ENCODE measurements around the gene GABRG3.

GABRG3 gene

DNA sequence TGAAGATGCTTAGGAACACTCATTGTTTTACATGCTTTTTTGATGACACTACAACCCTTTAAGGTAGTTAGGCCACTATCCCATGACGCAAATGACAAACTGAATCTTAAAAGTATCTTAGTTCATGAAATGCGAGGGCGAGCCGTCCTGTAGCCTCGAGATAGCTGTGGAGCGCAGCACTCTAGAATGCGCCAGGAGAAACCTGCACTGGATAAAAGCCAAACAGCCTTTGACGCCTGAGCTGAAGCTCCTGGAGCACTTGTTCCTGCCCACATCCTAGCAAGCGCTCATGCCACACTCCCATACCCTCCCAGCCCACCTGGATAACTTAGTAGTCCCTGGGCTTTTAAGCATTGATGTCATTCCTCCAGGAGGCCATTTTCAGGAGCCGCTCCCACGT lies 516.9 kb downstream of the GABRG3 start:
- H3K4me3 Mint-ChIP-seq, result no peak overlapping the region
- H3K9me3 Mint-ChIP-seq, result peaks cover 22% of the 10 kb centered on the region
- H3K36me3 Mint-ChIP-seq, result no peaks in the 10 kb centered on the region
- DNase-seq, result no peak
- no peaks in the 10 kb centered on the region for H3K27me3 Mint-ChIP-seq
- no peak overlapping the region for H3K27ac Mint-ChIP-seq
- CTCF ChIA-PET, result no interaction called here
- no peaks in the 10 kb centered on the region for H3K4me1 Mint-ChIP-seq

DNA sequence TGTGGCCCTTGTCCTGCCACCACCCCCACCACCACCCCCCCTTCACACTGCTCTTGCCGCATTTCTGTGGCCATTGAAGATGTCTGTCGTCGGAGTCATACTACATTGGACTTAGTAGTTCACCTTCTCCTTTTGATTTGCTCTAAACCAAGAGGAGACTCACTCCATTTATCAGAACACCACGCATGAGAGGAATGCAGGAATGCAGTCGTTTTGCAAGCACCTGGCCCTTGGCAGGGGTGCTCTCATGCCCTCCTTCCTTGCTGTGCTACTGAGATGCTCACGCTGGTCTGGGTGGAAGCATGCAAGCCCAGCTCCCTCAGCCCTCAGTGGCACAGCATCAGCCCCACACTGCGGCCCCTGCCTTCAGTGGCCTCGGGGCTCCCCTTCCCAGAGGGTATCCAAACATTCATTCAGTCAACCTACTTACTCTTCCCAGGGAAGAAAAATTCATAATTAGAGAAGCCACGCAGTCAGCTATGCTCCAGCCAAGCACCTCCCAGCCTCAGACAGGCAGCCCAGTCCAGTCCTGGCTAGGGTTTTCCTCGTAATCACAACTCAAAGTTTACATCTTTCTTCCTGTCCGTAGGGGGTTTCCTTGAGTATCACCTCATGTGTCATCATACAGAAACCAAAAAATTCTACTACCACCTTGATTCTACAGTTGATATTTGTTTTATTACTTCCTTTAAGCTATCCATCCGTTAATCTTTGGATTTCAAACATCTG lies 520.0 kb downstream of the GABRG3 start:
- DNase-seq, result no peak
- Mint-ChIP-seq H3K36me3 (no peaks in the 10 kb centered on the region), H3K9me3 (peaks cover 11% of the 10 kb centered on the region), H3K4me1 (no peaks in the 10 kb centered on the region), H3K27ac (no peak overlapping the region), H3K4me3 (no peak overlapping the region), H3K27me3 (no peaks in the 10 kb centered on the region)
- CTCF ChIA-PET, result no interaction called here

DNA sequence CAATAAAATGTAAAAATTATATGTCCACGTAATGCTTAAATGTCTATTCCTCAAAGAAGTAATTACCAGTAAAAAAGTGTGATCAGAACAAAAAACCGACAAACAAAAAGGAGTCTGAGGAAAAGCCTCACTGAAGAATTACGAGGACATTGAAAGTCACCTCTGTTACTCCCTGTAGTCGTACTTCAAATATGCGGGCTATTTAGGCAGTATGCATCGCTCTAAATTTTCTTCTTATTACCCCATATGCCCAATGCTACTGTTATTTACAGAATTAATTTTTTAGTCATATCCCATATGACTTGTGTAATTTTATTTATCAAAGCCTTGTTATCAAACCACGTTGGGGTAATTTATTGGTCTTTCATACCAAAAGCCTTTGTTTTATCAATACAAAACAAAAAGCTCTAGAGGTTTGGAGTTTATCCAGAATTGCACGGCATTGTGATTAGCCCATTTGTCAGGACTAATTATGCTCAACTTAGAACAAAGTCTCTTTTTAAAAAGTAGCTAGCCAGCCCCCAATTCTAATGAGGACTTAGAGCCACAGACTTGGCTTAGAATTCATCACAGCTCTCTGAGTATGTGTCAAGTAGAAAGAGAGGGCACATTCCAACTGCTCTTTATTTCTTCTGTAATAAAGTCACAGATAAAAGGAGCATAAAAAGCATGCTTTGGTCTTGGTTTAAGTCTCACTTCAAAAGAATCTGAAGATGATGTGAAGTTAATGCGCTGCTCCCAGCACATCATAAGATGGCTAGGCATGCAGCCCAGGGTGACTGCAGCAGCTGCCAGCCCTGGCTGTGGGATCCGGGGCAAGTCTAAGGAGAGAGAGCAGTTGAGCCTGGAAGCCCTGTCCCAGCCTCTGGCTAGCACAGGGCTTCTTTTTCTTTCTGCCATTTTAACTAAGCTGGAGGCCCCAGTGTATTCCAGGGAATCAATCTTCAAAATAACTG lies 521.0 kb downstream of the GABRG3 start:
- Mint-ChIP-seq H3K4me1 (no peaks in the 10 kb centered on the region), H3K4me3 (no peak overlapping the region), H3K9me3 (peaks cover 13% of the 10 kb centered on the region), H3K27me3 (no peaks in the 10 kb centered on the region), H3K27ac (no peak overlapping the region), H3K36me3 (no peaks in the 10 kb centered on the region)
- DNase-seq, result no peak
- CTCF ChIA-PET, result no interaction called here

DNA sequence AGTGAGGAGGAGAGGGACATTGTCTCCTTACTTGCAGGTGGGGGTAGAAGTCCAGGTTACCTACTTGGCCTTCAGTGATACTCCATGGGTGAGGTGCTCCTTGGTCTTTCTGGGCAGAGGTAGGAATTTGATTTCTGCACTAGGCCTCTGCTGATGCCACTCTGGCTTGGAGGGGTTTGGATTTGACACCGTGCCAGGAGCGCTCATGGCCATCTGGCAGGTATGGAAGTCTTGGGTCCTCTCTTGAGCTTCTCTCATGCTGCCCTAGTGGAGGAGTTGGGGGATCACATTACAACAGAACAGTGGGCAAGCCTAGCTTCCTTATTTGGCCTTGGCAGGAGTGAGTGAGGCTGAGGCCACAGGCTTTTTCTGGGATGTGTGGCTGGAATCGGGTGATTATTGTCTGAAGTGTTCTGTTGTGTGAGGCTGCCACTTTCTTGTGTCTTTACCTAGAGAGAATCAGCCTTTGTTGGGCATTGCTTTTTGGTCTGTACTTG lies 525.0 kb downstream of the GABRG3 start:
- H3K4me1 Mint-ChIP-seq, result no peaks in the 10 kb centered on the region
- CTCF ChIA-PET, result no interaction called here
- H3K27ac Mint-ChIP-seq, result no peak overlapping the region
- H3K27me3 Mint-ChIP-seq, result no peaks in the 10 kb centered on the region
- no peaks in the 10 kb centered on the region for H3K36me3 Mint-ChIP-seq
- DNase-seq, result no peak
- no peak overlapping the region for H3K4me3 Mint-ChIP-seq
- H3K9me3 Mint-ChIP-seq, result peaks cover 15% of the 10 kb centered on the region

DNA sequence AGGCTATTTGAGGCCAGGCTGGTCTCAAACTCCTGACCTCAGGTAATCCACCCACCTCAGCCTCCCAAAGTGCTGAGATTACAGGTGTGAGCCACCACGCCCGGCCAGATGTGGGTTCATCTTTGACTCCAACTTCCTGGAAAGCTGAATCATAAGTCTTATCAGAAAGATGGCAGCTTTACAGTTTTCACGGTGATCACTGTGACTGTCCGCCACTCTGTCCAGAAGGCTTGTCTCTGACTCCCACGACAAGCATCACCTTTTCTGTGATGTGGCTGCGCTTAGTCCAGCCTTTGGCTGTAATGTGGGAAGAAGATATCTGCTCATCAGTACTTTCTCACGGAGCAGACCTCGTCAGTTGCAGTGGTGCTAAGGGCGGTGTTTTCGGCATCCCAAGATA lies 527.7 kb downstream of the GABRG3 start:
- Mint-ChIP-seq H3K27ac (no peak overlapping the region), H3K4me3 (no peak overlapping the region), H3K27me3 (no peaks in the 10 kb centered on the region), H3K36me3 (no peaks in the 10 kb centered on the region), H3K9me3 (peaks cover 14% of the 10 kb centered on the region), H3K4me1 (no peaks in the 10 kb centered on the region)
- CTCF ChIA-PET, result no interaction called here
- no peak for DNase-seq

DNA sequence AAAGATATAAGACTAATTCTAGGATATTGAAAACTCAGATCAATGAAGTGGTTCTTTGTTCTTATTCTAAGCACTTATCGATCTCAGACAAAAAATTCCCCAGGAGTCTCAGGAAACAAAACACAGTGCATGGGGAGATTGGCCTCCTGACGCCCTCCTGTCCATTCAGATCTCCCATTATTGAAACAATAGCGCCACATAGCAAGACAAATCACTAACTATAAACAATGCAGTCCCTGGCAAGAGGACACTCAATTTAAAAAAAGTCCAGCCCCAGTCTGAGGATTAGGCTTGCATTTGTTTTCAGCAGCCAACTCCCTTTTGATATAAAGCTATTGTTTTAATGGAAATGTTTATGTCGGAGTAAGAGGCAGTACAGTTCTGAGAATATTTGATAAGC lies 528.2 kb downstream of the GABRG3 start:
- Mint-ChIP-seq H3K4me3 (no peak overlapping the region), H3K9me3 (peaks cover 14% of the 10 kb centered on the region), H3K27me3 (no peaks in the 10 kb centered on the region), H3K4me1 (no peaks in the 10 kb centered on the region), H3K36me3 (no peaks in the 10 kb centered on the region), H3K27ac (no peak overlapping the region)
- DNase-seq, result no peak
- CTCF ChIA-PET, result no interaction called here

DNA sequence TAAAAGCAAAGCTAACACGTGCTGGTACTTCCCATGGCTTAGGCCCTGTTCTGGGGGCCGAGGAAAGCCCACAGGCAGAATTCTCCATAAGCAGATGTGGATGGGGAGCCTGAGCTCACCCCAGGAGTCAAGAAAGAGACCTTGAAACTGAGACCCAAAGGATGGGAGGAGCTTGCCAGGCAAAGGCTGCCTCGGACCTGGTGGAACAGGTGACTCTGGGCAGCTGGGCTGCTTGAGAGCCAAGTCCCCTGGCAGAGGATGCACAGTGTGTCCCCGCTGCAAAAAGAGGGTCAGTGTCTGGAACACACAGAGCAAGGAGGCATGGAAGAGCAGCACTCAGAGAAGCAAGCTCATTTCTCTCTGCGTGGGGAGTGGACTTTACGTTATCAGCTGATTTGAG lies 528.7 kb downstream of the GABRG3 start:
- H3K27me3 Mint-ChIP-seq, result no peaks in the 10 kb centered on the region
- no peak for DNase-seq
- H3K4me3 Mint-ChIP-seq, result no peak overlapping the region
- no peaks in the 10 kb centered on the region for H3K36me3 Mint-ChIP-seq
- H3K27ac Mint-ChIP-seq, result no peak overlapping the region
- H3K4me1 Mint-ChIP-seq, result no peaks in the 10 kb centered on the region
- peaks cover 14% of the 10 kb centered on the region for H3K9me3 Mint-ChIP-seq
- CTCF ChIA-PET, result no interaction called here

DNA sequence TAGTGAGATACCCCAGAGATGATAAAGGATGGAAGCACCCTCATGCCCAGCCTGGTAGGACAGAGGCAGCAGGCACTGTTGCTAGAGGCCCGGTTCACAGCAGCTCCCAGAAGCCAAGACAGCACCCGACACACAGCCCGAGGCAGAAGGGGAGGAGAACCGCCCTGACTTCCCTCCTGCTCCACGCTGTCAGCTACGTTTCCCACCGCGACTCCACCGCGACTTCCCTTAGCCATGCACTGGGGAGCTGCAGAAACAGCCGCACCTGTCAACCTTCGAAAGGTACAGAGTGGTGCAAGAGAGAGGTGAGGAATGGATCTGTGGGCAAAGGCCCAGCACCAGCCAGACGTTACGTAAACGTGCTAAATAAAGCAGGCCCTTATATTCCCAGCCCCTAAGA lies 529.2 kb downstream of the GABRG3 start:
- CTCF ChIA-PET, result no interaction called here
- Mint-ChIP-seq H3K4me1 (no peaks in the 10 kb centered on the region), H3K4me3 (no peak overlapping the region), H3K36me3 (no peaks in the 10 kb centered on the region), H3K27ac (no peak overlapping the region), H3K9me3 (peaks cover 14% of the 10 kb centered on the region), H3K27me3 (no peaks in the 10 kb centered on the region)
- DNase-seq, result no peak

DNA sequence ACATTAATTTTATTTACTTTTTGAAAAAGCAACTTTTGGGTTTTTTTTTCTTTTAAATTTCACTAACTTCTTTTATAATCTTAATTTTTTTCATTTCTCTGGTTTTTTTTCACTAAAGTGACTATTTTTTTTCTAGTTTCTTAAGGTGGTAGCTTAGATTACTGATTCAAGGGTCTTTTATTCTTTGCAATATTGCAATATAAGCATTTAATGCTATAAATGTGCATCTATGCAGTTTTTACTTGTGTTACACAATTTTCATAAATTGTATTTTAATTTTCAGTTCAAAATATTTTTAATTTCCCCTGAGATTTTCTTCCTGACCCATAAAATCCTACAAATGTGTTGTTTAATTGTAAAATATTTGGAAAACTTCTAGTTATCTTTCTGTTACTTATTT lies 535.8 kb downstream of the GABRG3 start:
- no peaks in the 10 kb centered on the region for H3K36me3 Mint-ChIP-seq
- peaks cover 25% of the 10 kb centered on the region for H3K9me3 Mint-ChIP-seq
- H3K27me3 Mint-ChIP-seq, result no peaks in the 10 kb centered on the region
- H3K27ac Mint-ChIP-seq, result no peak overlapping the region
- no peaks in the 10 kb centered on the region for H3K4me1 Mint-ChIP-seq
- no peak for DNase-seq
- H3K4me3 Mint-ChIP-seq, result no peak overlapping the region
- CTCF ChIA-PET, result no interaction called here

DNA sequence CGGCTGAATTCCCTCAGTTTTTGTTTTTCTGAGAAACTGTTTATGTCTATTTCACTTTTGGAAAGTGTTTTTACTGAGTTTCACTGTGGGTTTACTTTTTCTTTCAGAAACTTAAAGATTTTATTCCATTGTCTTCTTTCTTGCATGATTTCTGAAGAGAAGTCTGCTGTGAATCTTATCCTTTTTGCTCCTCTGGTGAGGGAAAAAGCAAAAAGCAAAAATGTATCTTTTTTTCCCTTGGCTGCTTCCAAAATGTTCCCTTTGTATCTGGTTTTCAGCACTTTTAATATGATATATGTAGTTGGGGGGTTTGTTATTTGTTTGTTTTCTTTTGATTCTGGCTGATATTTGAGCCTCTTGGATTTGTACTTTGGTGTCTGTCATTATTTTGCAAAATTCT lies 538.0 kb downstream of the GABRG3 start:
- no peak overlapping the region for H3K27ac Mint-ChIP-seq
- no peaks in the 10 kb centered on the region for H3K36me3 Mint-ChIP-seq
- H3K4me3 Mint-ChIP-seq, result no peak overlapping the region
- peaks cover 30% of the 10 kb centered on the region for H3K9me3 Mint-ChIP-seq
- DNase-seq, result no peak
- H3K27me3 Mint-ChIP-seq, result no peaks in the 10 kb centered on the region
- no peaks in the 10 kb centered on the region for H3K4me1 Mint-ChIP-seq
- CTCF ChIA-PET, result no interaction called here

DNA sequence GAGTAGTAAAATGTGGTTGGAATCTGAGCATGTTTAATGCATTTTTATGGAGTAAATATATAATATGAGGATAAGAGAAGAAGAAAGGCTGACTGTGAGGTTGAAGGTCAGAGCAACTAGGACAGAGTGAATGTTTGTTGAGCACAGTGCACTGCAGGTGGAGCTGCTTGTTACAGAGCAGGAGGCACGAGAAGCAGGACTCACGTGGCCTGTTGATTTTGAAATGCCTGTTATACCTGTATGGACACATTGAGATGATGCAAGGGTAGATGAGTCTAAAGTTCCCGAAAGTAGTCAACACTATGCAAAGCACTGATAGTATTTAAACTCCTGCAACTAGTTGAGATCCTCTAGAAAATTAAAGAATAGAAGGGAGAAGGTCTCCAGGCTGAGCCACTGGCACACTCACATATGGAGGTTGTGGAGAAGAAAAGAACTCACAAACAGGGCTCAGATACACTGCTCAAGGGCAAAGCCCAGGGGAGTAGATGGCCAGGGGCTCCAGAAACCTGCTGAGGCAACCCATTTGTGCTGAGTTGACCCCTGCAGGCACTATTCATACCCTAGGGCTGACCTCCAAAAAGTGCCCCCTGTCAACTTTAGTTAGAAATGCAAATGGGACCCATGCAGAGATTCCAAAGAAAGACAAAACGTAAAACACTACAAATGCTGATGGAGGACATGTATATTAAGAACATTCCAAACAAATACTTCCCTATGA lies 541.5 kb downstream of the GABRG3 start:
- Mint-ChIP-seq H3K4me1 (no peaks in the 10 kb centered on the region), H3K36me3 (no peaks in the 10 kb centered on the region), H3K27me3 (no peaks in the 10 kb centered on the region), H3K4me3 (no peak overlapping the region), H3K9me3 (peaks cover 38% of the 10 kb centered on the region), H3K27ac (no peak overlapping the region)
- CTCF ChIA-PET, result no interaction called here
- DNase-seq, result no peak

DNA sequence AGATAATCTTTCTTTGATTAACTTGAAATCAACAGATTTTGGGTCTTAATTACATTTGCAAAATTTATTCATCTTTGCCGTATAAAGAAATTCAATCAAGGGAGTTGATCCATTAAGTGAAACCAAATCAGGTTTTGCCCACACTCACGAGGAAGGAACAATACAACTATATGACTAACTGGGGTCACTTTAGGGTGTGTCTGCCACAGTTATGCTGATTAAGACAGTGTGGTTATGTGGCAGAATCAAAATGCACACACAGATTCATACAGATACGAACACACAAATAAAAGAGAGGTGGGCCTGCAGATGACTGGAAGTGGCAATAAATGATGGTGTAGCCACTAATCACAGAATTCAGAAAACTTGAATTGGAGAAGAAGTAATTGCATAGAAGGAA lies 543.5 kb downstream of the GABRG3 start:
- no peak for DNase-seq
- Mint-ChIP-seq H3K27ac (no peak overlapping the region), H3K27me3 (no peaks in the 10 kb centered on the region), H3K4me3 (no peak overlapping the region), H3K36me3 (no peaks in the 10 kb centered on the region), H3K9me3 (peaks cover 39% of the 10 kb centered on the region), H3K4me1 (no peaks in the 10 kb centered on the region)
- CTCF ChIA-PET, result no interaction called here

DNA sequence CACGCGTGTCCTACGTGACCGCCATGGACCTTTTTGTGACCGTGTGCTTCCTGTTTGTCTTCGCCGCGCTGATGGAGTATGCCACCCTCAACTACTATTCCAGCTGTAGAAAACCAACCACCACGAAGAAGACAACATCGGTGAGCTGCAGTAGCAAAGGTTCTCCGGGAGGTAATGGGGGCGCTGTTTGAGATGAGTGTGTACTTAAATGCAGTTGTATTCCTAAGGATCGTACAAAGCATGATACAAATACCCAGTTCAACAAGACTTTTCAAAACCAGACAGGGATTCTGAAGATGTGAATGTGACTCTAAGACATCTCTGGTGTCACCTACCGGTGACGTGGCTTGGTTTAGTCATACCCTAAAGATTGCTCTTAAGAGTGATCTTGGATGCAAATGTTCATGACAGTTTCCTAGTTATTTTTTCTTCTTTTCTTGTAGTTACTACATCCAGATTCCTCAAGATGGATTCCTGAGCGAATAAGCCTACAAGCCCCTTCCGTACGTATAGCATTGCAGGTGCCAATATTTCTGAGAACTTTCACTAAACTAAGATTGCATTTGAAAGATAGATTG lies 556.6 kb downstream of the GABRG3 start:
- no peak overlapping the region for H3K27ac Mint-ChIP-seq
- H3K9me3 Mint-ChIP-seq, result peaks cover 39% of the 10 kb centered on the region
- no peak overlapping the region for H3K4me3 Mint-ChIP-seq
- CTCF ChIA-PET, result no interaction called here
- no peaks in the 10 kb centered on the region for H3K27me3 Mint-ChIP-seq
- H3K36me3 Mint-ChIP-seq, result no peaks in the 10 kb centered on the region
- no peak for DNase-seq
- H3K4me1 Mint-ChIP-seq, result no peaks in the 10 kb centered on the region

DNA sequence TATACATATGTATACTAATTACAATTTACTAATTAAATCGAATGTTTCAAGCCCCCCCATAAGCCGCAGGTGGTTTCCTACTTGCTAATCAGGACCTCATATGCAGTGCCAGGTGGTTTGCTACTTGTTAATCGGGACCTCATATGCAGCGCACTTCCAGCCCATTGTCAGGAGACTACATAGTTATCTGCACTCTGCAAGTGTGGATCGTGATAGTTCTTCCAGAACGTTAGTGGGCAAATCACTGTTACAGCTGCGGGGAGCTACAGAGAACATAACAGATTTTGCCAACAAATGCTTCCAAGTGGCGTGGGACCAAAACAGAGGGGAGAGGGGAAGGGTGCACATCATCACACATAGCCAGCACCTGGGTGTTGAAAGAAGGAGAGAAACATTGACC lies 558.4 kb downstream of the GABRG3 start:
- Mint-ChIP-seq H3K36me3 (no peaks in the 10 kb centered on the region), H3K27me3 (no peaks in the 10 kb centered on the region), H3K4me3 (no peak overlapping the region), H3K9me3 (peaks cover 44% of the 10 kb centered on the region), H3K4me1 (no peaks in the 10 kb centered on the region), H3K27ac (no peak overlapping the region)
- CTCF ChIA-PET, result no interaction called here
- DNase-seq, result no peak

Data from activated naive CD4-positive, alpha-beta T cell treated with anti-CD3 and anti-CD28 coated beads, Interleukin-2, amount 10 ng/mL, durations not matched to agents 7 days and 5 days (primary cell).